ENCODE data around the gene ANKIB1.

The ANKIB1 gene

GRCh38 chr7:92423710-92424131, 177.9 kb downstream of the ANKIB1 start:
- H3K4me2 ChIP-seq (ENCODE audit: low read depth, low read length, poor library complexity, severe bottlenecking) = peak overlapping the region; percentile 81
- no peaks in the 10 kb centered on the region for H3K9me2 ChIP-seq (replicated peaks; ENCODE audit: low read depth, low read length)
- no peak overlapping the region for H3K9ac ChIP-seq (ENCODE audit: low read depth, low read length, poor library complexity, severe bottlenecking)
- H4K20me1 ChIP-seq (ENCODE audit: insufficient read depth, low read length, poor library complexity, severe bottlenecking) = no peaks in the 10 kb centered on the region
- H3K79me2 ChIP-seq (ENCODE audit: insufficient read depth, low read length) = no peaks in the 10 kb centered on the region
- H3K36me3 ChIP-seq (ENCODE audit: insufficient read depth, low read length) = no peaks in the 10 kb centered on the region
- no peak for TF ChIP-seq CTCF (conservative IDR thresholded peaks at IDR 0.05; ENCODE audit: low read length)
- no peak for TF ChIP-seq EZH2phosphoT487 (IDR thresholded peaks at IDR 0.05; ENCODE audit: borderline replicate concordance)
- no peaks in the 10 kb centered on the region for H3K27me3 ChIP-seq (ENCODE audit: insufficient read depth, low read length, poor library complexity, severe bottlenecking)
- peak overlapping the region; percentile 79; the same call in 1 of the 2 replicates for H2AFZ ChIP-seq (ENCODE audit: low read length)
- H3F3A ChIP-seq (ENCODE audit: low read depth) = no peaks in the 10 kb centered on the region
- no peaks in the 10 kb centered on the region for H3K9me3 ChIP-seq (ENCODE audit: insufficient read depth, low read depth, low read length)
- H3K4me3 ChIP-seq (ENCODE audit: low read length, poor library complexity, severe bottlenecking) = no peak overlapping the region
- peaks cover 22% of the 10 kb centered on the region for H3K4me1 ChIP-seq (ENCODE audit: insufficient read depth, low read length, poor library complexity, severe bottlenecking)

GRCh38 chr7:92425311-92425947, 179.7 kb downstream of the ANKIB1 start:
- no peaks in the 10 kb centered on the region for H3K36me3 ChIP-seq (ENCODE audit: insufficient read depth, low read length)
- H3K4me2 ChIP-seq (ENCODE audit: low read depth, low read length, poor library complexity, severe bottlenecking) = peak overlapping the region; percentile 81
- H3K9ac ChIP-seq (ENCODE audit: low read depth, low read length, poor library complexity, severe bottlenecking) = peak overlapping the region; percentile 22
- no peaks in the 10 kb centered on the region for H3K9me2 ChIP-seq (replicated peaks; ENCODE audit: low read depth, low read length)
- H3K4me3 ChIP-seq (ENCODE audit: low read length, poor library complexity, severe bottlenecking) = peak overlapping the region; percentile 60
- H3K27me3 ChIP-seq (ENCODE audit: insufficient read depth, low read length, poor library complexity, severe bottlenecking) = no peaks in the 10 kb centered on the region
- H3K9me3 ChIP-seq (ENCODE audit: insufficient read depth, low read depth, low read length) = no peaks in the 10 kb centered on the region
- H3K4me1 ChIP-seq (ENCODE audit: insufficient read depth, low read length, poor library complexity, severe bottlenecking) = peaks cover 22% of the 10 kb centered on the region
- no peaks in the 10 kb centered on the region for H3F3A ChIP-seq (ENCODE audit: low read depth)
- H2AFZ ChIP-seq (ENCODE audit: low read length) = peak overlapping the region; percentile 97
- no peaks in the 10 kb centered on the region for H4K20me1 ChIP-seq (ENCODE audit: insufficient read depth, low read length, poor library complexity, severe bottlenecking)
- H3K79me2 ChIP-seq (ENCODE audit: insufficient read depth, low read length) = no peaks in the 10 kb centered on the region
- TF ChIP-seq EZH2phosphoT487 (IDR thresholded peaks at IDR 0.05; ENCODE audit: borderline replicate concordance) (no peak), CTCF (conservative IDR thresholded peaks at IDR 0.05; ENCODE audit: low read length) (peak; percentile 47)

- no peak overlapping the region for H3K4me2 ChIP-seq (ENCODE audit: low read depth, low read length, poor library complexity, severe bottlenecking)
- H3K36me3 ChIP-seq (ENCODE audit: insufficient read depth, low read length) = no peaks in the 10 kb centered on the region
- H4K20me1 ChIP-seq (ENCODE audit: insufficient read depth, low read length, poor library complexity, severe bottlenecking) = no peaks in the 10 kb centered on the region
- H3K4me1 ChIP-seq (ENCODE audit: insufficient read depth, low read length, poor library complexity, severe bottlenecking) = peaks cover 13% of the 10 kb centered on the region
- no peak for TF ChIP-seq EZH2phosphoT487 (IDR thresholded peaks at IDR 0.05; ENCODE audit: borderline replicate concordance)
- H3K9ac ChIP-seq (ENCODE audit: low read depth, low read length, poor library complexity, severe bottlenecking) = no peak overlapping the region
- H3K9me3 ChIP-seq (ENCODE audit: insufficient read depth, low read depth, low read length) = no peaks in the 10 kb centered on the region
- H3K27me3 ChIP-seq (ENCODE audit: insufficient read depth, low read length, poor library complexity, severe bottlenecking) = no peaks in the 10 kb centered on the region
- H3F3A ChIP-seq (ENCODE audit: low read depth) = no peaks in the 10 kb centered on the region
- no peak overlapping the region for H3K4me3 ChIP-seq (ENCODE audit: low read length, poor library complexity, severe bottlenecking)
- H3K79me2 ChIP-seq (ENCODE audit: insufficient read depth, low read length) = no peaks in the 10 kb centered on the region
- H3K9me2 ChIP-seq (replicated peaks; ENCODE audit: low read depth, low read length) = no peaks in the 10 kb centered on the region
- no peak overlapping the region for H2AFZ ChIP-seq (ENCODE audit: low read length)
Measured at GRCh38 chr7:92427193-92427592, 181.4 kb downstream of the ANKIB1 start.

All from Loucy (cell line).